Embryonic facial prominence (tissue), 1 donor: ENCODE results near the gene MINDY4B.
"Not testable (repeated sequence)": the region's sequence is repeated elsewhere in the genome, so short reads cannot be mapped to it uniquely, and the experiment has no call there.

Experiments used
- DNase-seq: peaks from one replicate; pipeline ENCODE4 v3.0.0-alpha.2; 2016; ENCODE audit errors: extremely low spot score

The MINDY4B gene

DNA sequence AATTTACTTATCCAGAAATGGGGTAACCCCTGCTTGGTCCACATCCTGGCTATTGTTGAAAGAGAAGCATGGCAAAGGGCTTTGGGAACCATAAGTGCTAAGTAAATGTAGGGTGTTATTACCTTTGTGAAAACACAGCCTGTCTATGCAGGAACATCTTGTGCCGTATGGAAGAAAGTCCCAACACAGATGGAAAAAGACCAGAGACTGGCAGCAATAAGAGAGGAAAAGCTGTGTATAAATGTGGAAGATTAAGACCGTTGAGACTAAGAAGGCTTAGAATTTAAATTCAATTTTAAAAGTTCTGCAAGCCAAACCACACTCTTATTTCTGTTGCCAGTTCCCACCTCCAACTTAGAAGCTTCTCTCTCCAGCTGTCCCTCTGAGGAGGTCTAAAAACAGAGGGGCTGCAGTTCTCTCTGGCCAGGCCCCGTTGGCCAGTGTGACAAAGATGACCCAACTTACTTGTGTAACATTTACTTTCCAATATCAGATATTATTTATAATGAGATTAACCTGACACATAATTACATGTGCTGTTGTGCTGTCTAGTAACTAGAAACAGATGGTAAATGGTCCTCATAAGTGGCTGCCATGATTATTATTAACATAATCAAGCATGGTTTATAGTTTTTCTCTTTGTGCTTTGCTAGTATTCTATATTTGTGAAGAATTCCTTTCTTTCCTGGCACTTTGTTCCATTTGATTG, 7.0 kb downstream of the MINDY4B start:
- DNase-seq = no peak

- DNase-seq = no peak
These were observed 7.6 kb downstream of the MINDY4B start for GRCh38 chr3:150897592-150897991.

GRCh38 chr3:150890831-150891230, 14.4 kb downstream of the MINDY4B start:
- DNase-seq = no peak

DNA sequence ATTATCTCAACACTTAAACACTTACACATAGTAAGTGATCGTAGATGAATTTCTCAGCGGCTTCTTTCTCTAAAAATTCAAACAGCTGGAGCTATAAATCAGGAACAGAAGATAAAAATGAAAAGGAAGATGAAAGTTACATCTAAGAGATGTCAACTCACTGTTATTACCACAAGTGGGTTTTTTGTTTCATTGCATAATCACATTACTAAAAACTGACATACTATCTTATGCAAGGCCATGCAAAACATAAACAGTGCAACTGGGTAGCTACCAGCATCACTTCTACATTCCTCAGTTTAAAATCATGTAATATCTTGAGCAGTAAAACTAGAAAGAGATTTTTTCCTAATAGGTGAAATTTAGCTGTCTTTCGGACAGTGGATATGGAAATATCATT, 14.9 kb downstream of the MINDY4B start:
- no peak for DNase-seq

GRCh38 chr3:150889106-150889505, 16.1 kb downstream of the MINDY4B start:
- DNase-seq = no peak

GRCh38 chr3:150887031-150887430, 18.2 kb downstream of the MINDY4B start:
- no peak for DNase-seq

GRCh38 chr3:150885535-150885934, 19.7 kb downstream of the MINDY4B start:
- DNase-seq = no peak

DNA sequence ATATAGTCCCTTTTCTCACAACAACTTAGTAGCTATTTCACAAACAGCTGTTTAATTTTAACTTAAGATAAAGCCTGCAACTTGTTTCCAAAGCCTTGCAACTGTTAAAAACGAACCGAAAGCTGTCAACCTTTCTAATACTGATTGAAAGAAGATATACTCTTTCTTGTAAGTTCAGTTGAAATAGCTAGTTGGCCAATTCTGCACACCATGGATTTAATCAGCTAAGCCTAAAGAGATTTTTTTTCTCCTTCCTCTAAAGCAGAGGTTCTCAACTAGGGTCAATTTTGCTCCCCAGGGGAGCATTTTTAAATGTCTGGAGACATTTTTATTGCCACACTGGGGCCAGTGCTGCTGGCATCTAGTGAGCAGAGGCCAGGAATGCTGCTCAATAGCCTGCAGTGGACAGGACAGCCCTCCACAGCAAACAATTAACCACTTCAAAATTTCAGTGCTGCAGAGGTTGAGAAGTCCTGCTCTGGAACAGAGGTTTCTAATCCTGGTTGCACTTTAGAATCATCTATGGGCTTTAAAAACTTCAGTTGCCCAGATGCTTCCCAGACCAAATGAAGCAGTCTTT, 26.2 kb downstream of the MINDY4B start:
- no peak for DNase-seq

GRCh38 chr3:150878290-150878689, 26.9 kb downstream of the MINDY4B start:
- no peak for DNase-seq

DNA sequence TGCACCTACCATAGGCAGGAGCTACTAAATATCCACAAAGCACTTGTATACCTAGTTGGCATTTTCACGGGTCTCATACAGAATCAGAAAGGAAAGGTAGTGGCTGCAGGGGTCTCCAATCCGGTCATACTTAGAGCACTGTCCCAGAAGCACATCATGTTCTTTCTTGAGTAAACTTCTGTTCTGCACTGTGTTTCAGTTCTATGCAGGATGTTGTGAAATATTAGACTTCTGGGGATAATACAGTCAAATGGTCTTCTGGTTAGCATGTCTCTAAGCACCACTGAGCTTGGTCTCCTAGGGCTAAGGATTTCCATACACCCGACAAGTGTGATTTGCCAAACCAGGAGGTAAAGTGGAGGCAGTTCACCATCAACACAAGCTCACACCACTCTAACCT, 27.9 kb downstream of the MINDY4B start:
- DNase-seq = no peak

- no peak for DNase-seq
These were observed 28.5 kb downstream of the MINDY4B start for GRCh38 chr3:150876611-150877265.

DNA sequence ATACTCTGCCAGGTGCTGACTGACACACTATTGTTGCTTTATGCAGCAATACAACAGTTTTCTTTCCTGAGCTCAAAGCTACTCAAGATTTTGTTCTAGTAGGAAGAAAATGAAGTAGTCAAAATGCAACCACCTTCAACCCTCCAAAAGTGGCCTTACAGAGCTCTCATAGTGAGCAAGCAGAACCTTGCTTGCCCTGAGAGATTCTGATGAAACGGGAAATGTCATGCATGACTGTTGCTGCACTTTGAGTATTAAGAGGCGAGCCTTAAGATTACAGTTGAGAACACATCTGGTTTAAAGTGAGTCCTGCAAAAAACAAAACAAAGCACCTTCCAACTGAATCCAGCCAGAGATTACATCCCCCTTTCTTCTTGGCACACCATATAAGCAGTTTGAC, 29.7 kb downstream of the MINDY4B start:
- DNase-seq = no peak

DNA sequence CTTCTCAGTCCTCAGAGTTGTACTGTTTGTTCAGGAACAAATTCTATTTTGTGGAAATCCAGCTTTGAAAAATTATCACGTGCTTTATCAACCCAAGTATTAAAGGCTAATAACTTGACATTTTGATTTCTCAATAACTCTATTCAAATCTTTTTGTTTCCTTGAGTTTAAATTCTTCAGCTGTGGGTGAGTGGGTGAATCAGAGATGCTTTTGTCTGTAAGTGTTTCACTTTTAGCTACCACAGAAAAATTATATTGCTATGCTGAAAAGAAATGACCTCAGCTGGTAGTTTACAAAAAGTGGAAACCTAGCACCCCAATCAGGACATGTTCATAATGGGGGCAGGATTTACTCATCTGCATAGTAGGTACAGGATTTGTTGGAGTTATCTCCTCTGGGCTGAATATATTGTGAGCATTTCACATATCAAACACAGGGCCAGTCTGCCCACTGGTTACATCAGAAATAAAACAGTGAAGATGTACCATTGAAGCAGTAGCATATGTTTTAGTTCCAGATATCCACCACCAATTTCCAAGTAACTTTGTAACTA, 30.5 kb downstream of the MINDY4B start:
- no peak for DNase-seq

DNA sequence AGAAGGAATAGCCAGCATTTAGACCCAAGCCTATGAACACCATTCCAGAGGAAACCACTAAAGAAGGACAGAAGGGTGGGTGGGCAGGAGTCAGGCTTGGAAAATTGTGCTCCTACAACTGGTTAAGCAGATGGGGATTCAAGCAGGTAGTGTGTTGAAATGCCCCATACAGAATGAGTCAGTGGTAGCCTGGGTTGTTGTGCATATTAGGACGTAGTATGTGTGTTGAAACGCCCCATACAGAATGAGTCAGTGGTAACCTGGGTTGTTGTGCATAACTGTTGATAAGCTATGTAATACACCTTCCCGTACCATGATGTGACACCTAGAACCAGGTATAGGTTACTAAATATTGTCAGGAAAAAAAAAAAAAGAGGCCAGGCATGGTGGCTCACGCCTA, 34.0 kb downstream of the MINDY4B start:
- DNase-seq = no peak

DNA sequence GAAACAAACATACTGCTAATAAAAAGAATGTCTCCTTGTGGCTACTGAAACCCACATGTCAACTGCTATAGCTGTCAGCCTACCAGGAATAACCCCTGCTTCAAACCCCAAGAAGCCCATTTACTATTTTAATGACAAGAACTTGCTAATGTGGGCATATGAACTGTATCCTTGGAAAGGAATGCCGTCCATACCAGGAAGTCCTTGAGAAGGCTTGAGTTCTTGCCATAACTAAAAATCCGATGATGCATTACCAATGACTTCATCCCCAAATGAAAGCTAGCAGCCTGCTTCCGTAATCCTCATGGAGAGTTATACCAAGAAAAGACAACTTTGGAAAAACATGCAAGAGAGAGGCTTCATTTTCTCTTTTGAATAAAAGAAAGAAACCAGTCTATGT, 34.8 kb downstream of the MINDY4B start:
- DNase-seq = no peak

DNA sequence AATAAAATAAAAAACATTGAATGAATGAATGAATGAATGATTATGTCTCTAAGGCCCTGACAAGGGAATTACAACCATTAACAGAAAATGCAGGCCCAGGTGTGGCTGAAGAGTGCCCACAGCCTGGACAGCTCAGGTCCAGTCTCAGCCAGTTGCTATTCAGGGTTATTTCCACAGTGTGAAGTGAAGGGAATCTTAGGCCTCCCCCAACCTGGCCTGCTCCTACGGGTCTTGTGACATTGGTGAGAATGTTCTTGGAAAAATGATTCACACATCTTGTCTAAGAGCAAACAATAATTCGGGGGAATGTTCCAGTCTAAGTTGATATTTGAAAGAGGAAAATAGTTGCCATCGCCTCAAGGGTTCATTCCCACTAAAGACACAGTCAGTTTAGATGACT, 37.0 kb downstream of the MINDY4B start:
- DNase-seq = no peak

GRCh38 chr3:150867434-150867833, 37.8 kb downstream of the MINDY4B start:
- no peak for DNase-seq

GRCh38 chr3:150863921-150864320, 41.3 kb downstream of the MINDY4B start:
- not testable (repeated sequence) for DNase-seq

GRCh38 chr3:150861851-150862250, 43.4 kb downstream of the MINDY4B start:
- DNase-seq = no peak

DNA sequence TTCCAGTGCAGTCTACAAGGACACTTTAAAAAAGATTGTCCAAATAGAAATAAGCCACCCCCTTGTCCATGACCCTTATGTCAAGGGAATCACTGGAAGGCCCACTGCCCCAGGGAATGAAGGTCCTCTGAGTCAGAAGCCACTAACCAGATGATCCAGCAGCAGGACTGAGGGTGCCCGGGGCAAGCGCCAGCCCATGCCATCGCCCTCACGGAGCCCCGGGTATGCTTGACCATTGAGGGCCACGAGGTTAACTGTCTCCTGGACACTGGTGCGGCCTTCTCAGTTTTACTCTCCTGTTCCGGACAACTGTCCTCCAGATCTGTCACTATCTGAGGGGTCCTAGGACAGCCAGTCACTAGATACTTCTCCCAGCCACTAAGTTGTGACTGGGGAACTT, 47.3 kb downstream of the MINDY4B start:
- DNase-seq = not testable (repeated sequence)

DNA sequence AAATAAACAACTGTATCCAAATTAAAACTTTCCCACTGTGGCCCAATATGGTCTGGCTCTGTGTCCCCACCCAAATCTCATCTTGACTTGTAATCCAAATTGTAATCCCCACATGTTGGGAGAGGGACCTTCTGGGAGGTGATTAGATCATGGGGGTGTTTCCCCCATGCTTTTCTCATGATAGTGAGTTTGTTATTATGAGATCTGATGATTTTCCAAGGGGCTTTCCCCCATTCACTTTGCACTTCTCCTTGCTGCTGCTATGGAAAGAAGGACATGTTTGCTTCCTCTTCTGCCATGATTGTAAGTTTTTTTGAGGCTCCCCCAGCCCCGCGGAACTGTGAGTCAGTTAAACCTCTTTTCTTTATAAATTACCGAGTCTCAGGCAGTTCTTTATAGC, 55.0 kb downstream of the MINDY4B start:
- no peak for DNase-seq

GRCh38 chr3:150848864-150849263, 56.4 kb downstream of the MINDY4B start:
- no peak for DNase-seq

DNA sequence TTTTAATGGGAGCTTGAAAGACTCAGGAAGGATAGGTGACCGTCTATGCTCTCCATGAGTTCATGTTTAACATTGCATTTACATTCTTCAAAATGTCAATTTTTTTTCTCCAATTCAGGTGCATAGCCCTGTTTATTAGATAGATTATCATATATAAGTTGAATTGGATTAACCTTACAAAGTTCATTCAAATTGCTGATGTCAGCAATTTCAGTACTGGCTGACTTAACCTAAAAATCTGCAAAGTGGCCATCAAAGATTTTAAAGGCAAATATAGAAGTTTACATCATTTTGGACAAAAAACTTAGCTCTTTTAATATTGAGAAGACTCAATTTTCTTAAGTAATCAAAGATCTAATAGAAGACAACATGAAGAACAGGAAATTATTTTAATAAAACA, 57.8 kb downstream of the MINDY4B start:
- DNase-seq = no peak
